Mesenteric fat pad (tissue), 1 donor: ENCODE data around the gene ARL2. TPM values are rescaled to one million over a fixed set of nuclear protein-coding genes. Genes with fewer than 3 reads are reported as not detected.

Experiments used
- microRNA-seq: library from miRNA; unstranded; fragments of <30 nt; microRNA quantifications from one replicate; pipeline ENCODE4 v1.2.0, GENCODE V29; 2020; ENCODE audit warnings: borderline number of aligned reads
- total RNA-seq: library from RNA; stranded (reverse); fragmentation: NEBNext Ultra II Directional; extraction: Animal tissue kit (Norgen Biotek cat#: 25700); gene quantifications from one replicate; pipeline ENCODE4 v1.2.1, GENCODE V29; 2021
- donor health status: DM: yes; HTN: yes; CAD: no.

The ARL2 gene
- total RNA-seq, 1 donor from 2014 or later, result 93.0 TPM

Small RNA genes within 50 kb of the gene (microRNA-seq; reads per million reads assigned to microRNA genes)
- not detected for gene MIR6879

Other genes starting within 250 kb of the ARL2 start
- gene SF1, start 235.6 kb upstream of the ARL2 start, total RNA-seq, result 302 TPM
- 18.2 TPM for gene MAP4K2, start 210.9 kb upstream of the ARL2 start, total RNA-seq
- gene MEN1, start 203.6 kb upstream of the ARL2 start, total RNA-seq, result 18.5 TPM
- 0.55 TPM for gene CDC42BPG, start 169.5 kb upstream of the ARL2 start, total RNA-seq
- 95.0 TPM for gene EHD1, start 135.5 kb upstream of the ARL2 start, total RNA-seq
- gene ATG2A, start 97.0 kb upstream of the ARL2 start, total RNA-seq, result 22.2 TPM
- gene PPP2R5B, start 89.5 kb upstream of the ARL2 start, total RNA-seq, result 28.3 TPM
- gene GPHA2, start 78.3 kb upstream of the ARL2 start, total RNA-seq, result not detected
- gene MAJIN, start 42.1 kb upstream of the ARL2 start, total RNA-seq, result not detected
- 2.1 TPM for gene BATF2, start 17.2 kb upstream of the ARL2 start, total RNA-seq
- 27.6 TPM for gene SNX15, start 13.3 kb downstream of the ARL2 start, total RNA-seq
- gene SAC3D1, start 27.1 kb downstream of the ARL2 start, total RNA-seq, result 12.3 TPM
- gene NAALADL1, start 44.4 kb downstream of the ARL2 start, total RNA-seq, result 15.2 TPM
- gene CDCA5, start 69.9 kb downstream of the ARL2 start, total RNA-seq, result 1.2 TPM
- 32.1 TPM for gene ZFPL1, start 70.1 kb downstream of the ARL2 start, total RNA-seq
- gene VPS51, start 82.1 kb downstream of the ARL2 start, total RNA-seq, result 86.6 TPM
- 22.1 TPM for gene TM7SF2, start 97.7 kb downstream of the ARL2 start, total RNA-seq
- gene ZNHIT2, start 103.5 kb downstream of the ARL2 start, total RNA-seq, result 11.5 TPM
- gene FAU, start 108.0 kb downstream of the ARL2 start, total RNA-seq, result 617 TPM
- gene MRPL49, start 108.2 kb downstream of the ARL2 start, total RNA-seq, result 26.1 TPM
- 78.8 TPM for gene SYVN1, start 120.4 kb downstream of the ARL2 start, total RNA-seq
- not detected for gene SPDYC, start 156.1 kb downstream of the ARL2 start, total RNA-seq
- gene CAPN1, start 167.8 kb downstream of the ARL2 start, total RNA-seq, result 102 TPM
- 5.9 TPM for gene POLA2, start 247.8 kb downstream of the ARL2 start, total RNA-seq